Hepatocyte (in vitro differentiated cells): Measurements from ENCODE around the gene SYT3.

Experiments
- EZH2 ChIP-seq: fragments of 200-600 bp; sonication (generic); IDR thresholded peaks from 2 replicates; pipeline ENCODE4 v1.6.1; 2016; ENCODE audit warnings: antibody characterized with exemption, mild to moderate bottlenecking, borderline replicate concordance
- TF ChIP-seq, protein P1 (sequence below): fragments of 200-600 bp; sonication (generic); IDR thresholded peaks from 2 replicates; pipeline ENCODE4 v1.5.1; 2016; ENCODE audit warnings: antibody characterized with exemption, mild to moderate bottlenecking; ENCODE audit not compliant: poor library complexity

DNA sequence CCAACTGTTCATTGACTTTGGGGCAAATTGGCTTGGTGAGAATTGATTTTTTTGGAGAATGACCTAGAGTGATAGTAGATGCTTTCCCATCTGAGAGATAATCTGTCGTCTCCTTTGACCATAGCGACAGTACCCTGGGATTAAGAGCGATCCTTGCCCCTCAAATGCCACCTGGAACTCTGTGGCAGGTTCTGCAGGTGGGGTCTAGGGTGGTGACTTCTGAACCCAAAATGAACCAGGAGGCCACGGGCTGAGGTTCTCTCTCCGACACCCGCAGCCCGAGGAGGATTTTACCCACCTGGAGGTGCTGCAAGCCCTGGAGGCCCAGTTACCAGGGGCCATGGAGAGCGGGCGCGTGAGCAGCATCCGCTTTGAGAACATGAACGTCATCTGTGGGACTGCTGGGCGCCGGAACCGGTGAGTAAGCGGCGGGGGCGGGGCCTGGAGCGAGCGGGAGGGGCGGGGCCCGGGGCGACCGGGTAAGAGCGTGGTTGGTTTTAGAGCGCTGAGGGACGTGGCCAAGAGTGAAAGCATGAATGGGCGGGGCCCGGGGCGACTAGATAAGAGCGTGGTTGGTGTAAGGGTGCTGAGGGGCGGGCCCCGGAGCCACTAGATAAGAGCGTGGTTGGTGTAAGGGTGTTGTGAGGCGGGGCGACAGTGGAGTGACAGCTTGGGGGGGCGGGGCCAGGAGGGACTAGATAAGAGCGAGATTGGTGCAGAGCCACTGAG, 18.2 kb upstream of the SYT3 start:
- TF ChIP-seq, protein P1, sequence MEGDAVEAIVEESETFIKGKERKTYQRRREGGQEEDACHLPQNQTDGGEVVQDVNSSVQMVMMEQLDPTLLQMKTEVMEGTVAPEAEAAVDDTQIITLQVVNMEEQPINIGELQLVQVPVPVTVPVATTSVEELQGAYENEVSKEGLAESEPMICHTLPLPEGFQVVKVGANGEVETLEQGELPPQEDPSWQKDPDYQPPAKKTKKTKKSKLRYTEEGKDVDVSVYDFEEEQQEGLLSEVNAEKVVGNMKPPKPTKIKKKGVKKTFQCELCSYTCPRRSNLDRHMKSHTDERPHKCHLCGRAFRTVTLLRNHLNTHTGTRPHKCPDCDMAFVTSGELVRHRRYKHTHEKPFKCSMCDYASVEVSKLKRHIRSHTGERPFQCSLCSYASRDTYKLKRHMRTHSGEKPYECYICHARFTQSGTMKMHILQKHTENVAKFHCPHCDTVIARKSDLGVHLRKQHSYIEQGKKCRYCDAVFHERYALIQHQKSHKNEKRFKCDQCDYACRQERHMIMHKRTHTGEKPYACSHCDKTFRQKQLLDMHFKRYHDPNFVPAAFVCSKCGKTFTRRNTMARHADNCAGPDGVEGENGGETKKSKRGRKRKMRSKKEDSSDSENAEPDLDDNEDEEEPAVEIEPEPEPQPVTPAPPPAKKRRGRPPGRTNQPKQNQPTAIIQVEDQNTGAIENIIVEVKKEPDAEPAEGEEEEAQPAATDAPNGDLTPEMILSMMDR = no peak
- TF ChIP-seq EZH2 = no peak
